DND-41 (cell line): ENCODE measurements around the gene PEPD.

Experiments used
- CTCF ChIP-seq: IDR thresholded peaks from 2 replicates; pipeline ENCODE4 v1.5.1; 2012; ENCODE audit warnings: borderline replicate concordance, low read length, moderate library complexity, mild to moderate bottlenecking; ENCODE audit not compliant: poor library complexity, severe bottlenecking; ENCODE audit errors: extremely low read depth
- EZH2 ChIP-seq: IDR thresholded peaks from 3 replicates; pipeline ENCODE4 v1.6.1; 2012; ENCODE audit warnings: borderline replicate concordance, low read depth, mild to moderate bottlenecking, moderate library complexity, low read length, inconsistent platforms; ENCODE audit not compliant: severe bottlenecking

- TF ChIP-seq EZH2 = no peak
- TF ChIP-seq CTCF = no peak
Measured at GRCh38 chr19:33450689-33451088, 70.9 kb downstream of the PEPD start.
